K562 (cell line): ENCODE data around the gene INPP5D.

ENCODE experiments used
- EZH2 ChIP-seq: IDR thresholded peaks from 2 replicates; pipeline ENCODE4 v1.6.1; 2012; ENCODE audit warnings: low read depth, mild to moderate bottlenecking, inconsistent platforms, low read length, borderline replicate concordance
- FOXJ3 ChIP-seq: sonication (generic); formaldehyde crosslinking; IDR thresholded peaks from 2 replicates; pipeline ENCODE4 v1.4.0; 2020; ENCODE audit warnings: mild to moderate bottlenecking, missing genetic modification reagents
- PHF20 ChIP-seq: fragments of 450-650 bp; IDR thresholded peaks from 2 replicates; pipeline ENCODE4 v1.6.1; 2018; ENCODE audit not compliant: partially characterized antibody
- RCOR1 ChIP-seq, 2 experiments: IDR thresholded peaks; 2 replicates each; pipeline ENCODE4 v1.6.1; 2012; ENCODE audit warnings: low read depth in 2 of 2, low read length in 2 of 2, borderline replicate concordance in 1 of 2, improper control_type of control experiment in 1 of 2
- RFX5 ChIP-seq: IDR thresholded peaks from 2 replicates; pipeline ENCODE4 v1.6.1; 2011; ENCODE audit warnings: low read depth, mild to moderate bottlenecking, improper control_type of control experiment, low read length
- ZBTB5 ChIP-seq: fragments of 450-650 bp; IDR thresholded peaks from 2 replicates; pipeline ENCODE4 v1.6.1; 2017; ENCODE audit warnings: antibody characterized with exemption
- ZNF121 ChIP-seq: sonication (generic); formaldehyde crosslinking; conservative IDR thresholded peaks from 2 replicates; pipeline ENCODE4 v1.8.0; 2022; ENCODE audit warnings: missing genetic modification reagents
- ZNF280B ChIP-seq: fragments of 250-450 bp; sonication (Bioruptor Pico); IDR thresholded peaks from 2 replicates; pipeline ENCODE4 v1.5.1; 2021; ENCODE audit warnings: mild to moderate bottlenecking
- TF ChIP-seq, protein P1 (sequence below), 3 experiments: IDR thresholded peaks in 2 of 3; conservative IDR thresholded peaks in 1 of 3; 2 replicates each; pipeline ENCODE4 v1.5.1; 2011 to 2012; ENCODE audit warnings: low read length in 3 of 3, mild to moderate bottlenecking in 3 of 3, control low read depth in 2 of 3, improper control_type of control experiment in 1 of 3, inconsistent platforms in 1 of 3, low read depth in 1 of 3, mixed read lengths in 1 of 3, moderate library complexity in 1 of 3; ENCODE audit not compliant: insufficient read depth in 2 of 3
- TF ChIP-seq, protein P2 (sequence below), 2 experiments: fragments of 450-650 bp; IDR thresholded peaks; 2 replicates each; pipeline ENCODE4 v1.6.1; 2016

DNA sequence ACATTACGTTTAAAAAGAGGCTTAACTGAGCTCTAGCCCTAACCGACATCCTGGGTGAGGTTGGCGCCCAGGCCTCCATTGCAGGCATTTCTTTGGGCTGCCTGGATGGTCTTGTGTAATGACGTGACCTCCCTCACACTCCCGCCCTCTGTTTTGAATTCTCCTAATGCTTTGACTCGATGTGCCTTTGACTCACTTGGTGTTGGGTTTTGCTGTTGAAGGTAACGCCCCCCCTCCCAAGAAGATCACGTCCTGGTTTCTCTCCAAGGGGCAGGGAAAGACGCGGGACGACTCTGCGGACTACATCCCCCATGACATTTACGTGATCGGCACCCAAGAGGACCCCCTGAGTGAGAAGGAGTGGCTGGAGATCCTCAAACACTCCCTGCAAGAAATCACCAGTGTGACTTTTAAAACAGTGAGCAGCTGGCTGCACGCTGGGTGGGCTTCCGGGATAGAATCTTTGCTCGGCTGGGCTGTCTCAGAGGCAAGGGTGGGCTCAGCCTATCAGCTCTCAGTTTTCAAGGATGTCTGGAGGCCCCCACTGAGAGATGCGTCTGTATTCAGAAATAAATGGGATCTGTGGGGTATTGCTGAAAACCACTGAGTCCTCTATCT lies 103.5 kb downstream of the INPP5D start:
- TF ChIP-seq RCOR1 (IDR thresholded peaks at IDR 0.05; ENCODE audit: borderline replicate concordance in 1 of 2, low read depth in 2 of 2, low read length in 2 of 2) (no peak), EZH2 (no peak), ZNF121 (no peak), RFX5 (no peak), PHF20 (no peak), FOXJ3 (no peak), ZNF280B (no peak), ZBTB5 (no peak)
- TF ChIP-seq, protein P1, sequence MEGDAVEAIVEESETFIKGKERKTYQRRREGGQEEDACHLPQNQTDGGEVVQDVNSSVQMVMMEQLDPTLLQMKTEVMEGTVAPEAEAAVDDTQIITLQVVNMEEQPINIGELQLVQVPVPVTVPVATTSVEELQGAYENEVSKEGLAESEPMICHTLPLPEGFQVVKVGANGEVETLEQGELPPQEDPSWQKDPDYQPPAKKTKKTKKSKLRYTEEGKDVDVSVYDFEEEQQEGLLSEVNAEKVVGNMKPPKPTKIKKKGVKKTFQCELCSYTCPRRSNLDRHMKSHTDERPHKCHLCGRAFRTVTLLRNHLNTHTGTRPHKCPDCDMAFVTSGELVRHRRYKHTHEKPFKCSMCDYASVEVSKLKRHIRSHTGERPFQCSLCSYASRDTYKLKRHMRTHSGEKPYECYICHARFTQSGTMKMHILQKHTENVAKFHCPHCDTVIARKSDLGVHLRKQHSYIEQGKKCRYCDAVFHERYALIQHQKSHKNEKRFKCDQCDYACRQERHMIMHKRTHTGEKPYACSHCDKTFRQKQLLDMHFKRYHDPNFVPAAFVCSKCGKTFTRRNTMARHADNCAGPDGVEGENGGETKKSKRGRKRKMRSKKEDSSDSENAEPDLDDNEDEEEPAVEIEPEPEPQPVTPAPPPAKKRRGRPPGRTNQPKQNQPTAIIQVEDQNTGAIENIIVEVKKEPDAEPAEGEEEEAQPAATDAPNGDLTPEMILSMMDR (IDR thresholded peaks at IDR 0.05 in 2 of 3, conservative IDR thresholded peaks at IDR 0.05 in 1 of 3; ENCODE audit: insufficient read depth in 2 of 3, low read depth in 1 of 3, low read length in 3 of 3) = no peak
- TF ChIP-seq, protein P2, sequence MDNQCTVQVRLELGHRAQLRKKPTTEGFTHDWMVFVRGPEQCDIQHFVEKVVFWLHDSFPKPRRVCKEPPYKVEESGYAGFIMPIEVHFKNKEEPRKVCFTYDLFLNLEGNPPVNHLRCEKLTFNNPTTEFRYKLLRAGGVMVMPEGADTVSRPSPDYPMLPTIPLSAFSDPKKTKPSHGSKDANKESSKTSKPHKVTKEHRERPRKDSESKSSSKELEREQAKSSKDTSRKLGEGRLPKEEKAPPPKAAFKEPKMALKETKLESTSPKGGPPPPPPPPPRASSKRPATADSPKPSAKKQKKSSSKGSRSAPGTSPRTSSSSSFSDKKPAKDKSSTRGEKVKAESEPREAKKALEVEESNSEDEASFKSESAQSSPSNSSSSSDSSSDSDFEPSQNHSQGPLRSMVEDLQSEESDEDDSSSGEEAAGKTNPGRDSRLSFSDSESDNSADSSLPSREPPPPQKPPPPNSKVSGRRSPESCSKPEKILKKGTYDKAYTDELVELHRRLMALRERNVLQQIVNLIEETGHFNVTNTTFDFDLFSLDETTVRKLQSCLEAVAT (IDR thresholded peaks at IDR 0.05) = no peak
